ENCODE measurements around the gene GPRC5C. TPM values are rescaled to one million over a fixed set of nuclear protein-coding genes. Genes with fewer than 3 reads are reported as not detected.
"Not testable (repeated sequence)": the region's sequence is repeated elsewhere in the genome, so short reads cannot be mapped to it uniquely, and the experiment has no call there.

Gene GPRC5C
- total RNA-seq, 1 donor from 2014 or later: 70.4 TPM

DNA sequence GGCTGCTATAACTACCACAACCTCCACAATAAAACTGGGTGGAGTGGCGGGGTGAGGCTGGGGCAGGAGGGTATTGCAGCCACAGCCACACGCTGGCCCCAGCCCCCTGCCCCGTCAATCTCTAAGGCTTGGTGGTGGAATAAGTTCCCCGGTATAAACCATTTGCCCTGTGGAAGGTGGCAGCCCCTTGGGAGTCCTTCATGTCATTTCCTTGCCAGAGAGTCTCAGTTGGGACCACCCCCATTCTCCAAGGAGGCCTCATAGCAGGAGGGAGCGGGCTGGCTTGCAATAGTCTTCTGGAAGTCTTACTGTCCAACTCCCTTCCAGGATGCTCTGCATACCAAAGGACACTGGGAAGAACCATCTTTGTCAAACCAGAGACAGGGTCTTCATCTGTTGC is 54.0 kb downstream of the GPRC5C start:
- H3K27ac Mint-ChIP-seq (ENCODE audit: unreplicated experiment): no peak overlapping the region
- Histone ChIP-seq H3K27ac (ENCODE audit: low read depth, low read length) (no peak overlapping the region), H3K9me3 (ENCODE audit: insufficient read depth, low read depth, low read length) (no peaks in the 10 kb centered on the region), H4K20me1 (ENCODE audit: insufficient read depth, low read length) (no peaks in the 10 kb centered on the region), H3K4me1 (ENCODE audit: insufficient read depth, low read length) (no peaks in the 10 kb centered on the region), H2AFZ (ENCODE audit: low read depth, low read length) (no peak overlapping the region), H3K4me2 (ENCODE audit: low read length) (no peak overlapping the region), H3K27me3 (ENCODE audit: insufficient read depth, low read length) (peaks cover 3% of the 10 kb centered on the region), H3K36me3 (ENCODE audit: insufficient read depth, low read length) (no peaks in the 10 kb centered on the region), H3K79me2 (ENCODE audit: insufficient read depth, low read length) (no peaks in the 10 kb centered on the region), H3K4me3 (ENCODE audit: insufficient read depth, low read depth, low read length) (no peak overlapping the region), H3K9ac (ENCODE audit: low read length) (no peak overlapping the region)
- FAIRE-seq: no peak
- TF ChIP-seq EZH2 (IDR thresholded peaks at IDR 0.05; ENCODE audit: insufficient read depth, low read length): no peak
- TF ChIP-seq, protein P1, sequence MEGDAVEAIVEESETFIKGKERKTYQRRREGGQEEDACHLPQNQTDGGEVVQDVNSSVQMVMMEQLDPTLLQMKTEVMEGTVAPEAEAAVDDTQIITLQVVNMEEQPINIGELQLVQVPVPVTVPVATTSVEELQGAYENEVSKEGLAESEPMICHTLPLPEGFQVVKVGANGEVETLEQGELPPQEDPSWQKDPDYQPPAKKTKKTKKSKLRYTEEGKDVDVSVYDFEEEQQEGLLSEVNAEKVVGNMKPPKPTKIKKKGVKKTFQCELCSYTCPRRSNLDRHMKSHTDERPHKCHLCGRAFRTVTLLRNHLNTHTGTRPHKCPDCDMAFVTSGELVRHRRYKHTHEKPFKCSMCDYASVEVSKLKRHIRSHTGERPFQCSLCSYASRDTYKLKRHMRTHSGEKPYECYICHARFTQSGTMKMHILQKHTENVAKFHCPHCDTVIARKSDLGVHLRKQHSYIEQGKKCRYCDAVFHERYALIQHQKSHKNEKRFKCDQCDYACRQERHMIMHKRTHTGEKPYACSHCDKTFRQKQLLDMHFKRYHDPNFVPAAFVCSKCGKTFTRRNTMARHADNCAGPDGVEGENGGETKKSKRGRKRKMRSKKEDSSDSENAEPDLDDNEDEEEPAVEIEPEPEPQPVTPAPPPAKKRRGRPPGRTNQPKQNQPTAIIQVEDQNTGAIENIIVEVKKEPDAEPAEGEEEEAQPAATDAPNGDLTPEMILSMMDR (IDR thresholded peaks at IDR 0.05; ENCODE audit: insufficient read depth, low read depth, low read length): no peak
- peaks cover 60% of the 10 kb centered on the region for H3K27me3 Mint-ChIP-seq (ENCODE audit: low read depth, unreplicated experiment)
- DNase-seq (ENCODE audit: low read depth): no peak
- H3K4me3 Mint-ChIP-seq (ENCODE audit: unreplicated experiment): no peak overlapping the region
- peaks cover 2% of the 10 kb centered on the region for H3K9me3 Mint-ChIP-seq (ENCODE audit: unreplicated experiment)
- no peaks in the 10 kb centered on the region for H3K4me1 Mint-ChIP-seq (ENCODE audit: low read depth, unreplicated experiment)
- no peaks in the 10 kb centered on the region for H3K36me3 Mint-ChIP-seq (ENCODE audit: low read depth, unreplicated experiment)

- not testable (repeated sequence) for H3K36me3 ChIP-seq (ENCODE audit: insufficient read depth, low read length); H3K36me3 Mint-ChIP-seq (ENCODE audit: low read depth, unreplicated experiment); H3K9me3 ChIP-seq (ENCODE audit: insufficient read depth, low read depth, low read length); H2AFZ ChIP-seq (ENCODE audit: low read depth, low read length); H3K27ac ChIP-seq (ENCODE audit: low read depth, low read length); H3K4me3 Mint-ChIP-seq (ENCODE audit: unreplicated experiment); H3K9ac ChIP-seq (ENCODE audit: low read length); H3K4me1 ChIP-seq (ENCODE audit: insufficient read depth, low read length); H3K27ac Mint-ChIP-seq (ENCODE audit: unreplicated experiment); DNase-seq (ENCODE audit: low read depth); H3K9me3 Mint-ChIP-seq (ENCODE audit: unreplicated experiment); H3K4me1 Mint-ChIP-seq (ENCODE audit: low read depth, unreplicated experiment); H3K4me2 ChIP-seq (ENCODE audit: low read length); H3K27me3 ChIP-seq (ENCODE audit: insufficient read depth, low read length); H3K4me3 ChIP-seq (ENCODE audit: insufficient read depth, low read depth, low read length); FAIRE-seq; H3K79me2 ChIP-seq (ENCODE audit: insufficient read depth, low read length); H4K20me1 ChIP-seq (ENCODE audit: insufficient read depth, low read length)
- H3K27me3 Mint-ChIP-seq (ENCODE audit: low read depth, unreplicated experiment): peaks cover 42% of the 10 kb centered on the region
Measured at GRCh38 chr17:74488276-74488675, 56.4 kb downstream of the GPRC5C start.

DNA sequence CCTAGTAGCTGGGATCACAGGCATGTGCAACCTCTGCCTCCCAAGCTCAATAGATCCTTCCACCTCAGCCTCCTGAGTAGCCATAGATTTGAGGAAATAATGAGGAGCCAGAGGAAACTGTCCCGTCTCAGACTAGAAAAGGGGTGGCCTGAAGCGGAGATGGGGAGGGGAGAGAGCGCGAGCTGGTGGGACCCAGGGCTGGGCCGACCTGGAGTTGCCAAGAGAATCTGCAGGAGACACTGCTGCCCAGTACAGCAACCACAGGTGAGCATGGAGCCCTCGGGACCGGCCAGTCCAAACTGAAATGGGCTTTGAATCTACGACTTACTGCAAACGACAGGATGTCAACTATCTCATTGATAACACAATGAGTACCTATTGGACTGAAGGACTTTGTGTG is 58.8 kb downstream of the GPRC5C start:
- Mint-ChIP-seq H3K4me1 (ENCODE audit: low read depth, unreplicated experiment) (no peaks in the 10 kb centered on the region), H3K27me3 (ENCODE audit: low read depth, unreplicated experiment) (peaks cover 44% of the 10 kb centered on the region), H3K36me3 (ENCODE audit: low read depth, unreplicated experiment) (no peaks in the 10 kb centered on the region), H3K9me3 (ENCODE audit: unreplicated experiment) (peaks cover 2% of the 10 kb centered on the region), H3K4me3 (ENCODE audit: unreplicated experiment) (no peak overlapping the region), H3K27ac (ENCODE audit: unreplicated experiment) (no peak overlapping the region)
- Histone ChIP-seq H3K9ac (ENCODE audit: low read length) (no peak overlapping the region), H2AFZ (ENCODE audit: low read depth, low read length) (no peak overlapping the region), H3K27me3 (ENCODE audit: insufficient read depth, low read length) (no peaks in the 10 kb centered on the region), H3K4me1 (ENCODE audit: insufficient read depth, low read length) (no peaks in the 10 kb centered on the region), H3K9me3 (ENCODE audit: insufficient read depth, low read depth, low read length) (no peaks in the 10 kb centered on the region), H3K4me3 (ENCODE audit: insufficient read depth, low read depth, low read length) (no peak overlapping the region), H3K4me2 (ENCODE audit: low read length) (no peak overlapping the region), H3K36me3 (ENCODE audit: insufficient read depth, low read length) (no peaks in the 10 kb centered on the region), H4K20me1 (ENCODE audit: insufficient read depth, low read length) (no peaks in the 10 kb centered on the region), H3K79me2 (ENCODE audit: insufficient read depth, low read length) (no peaks in the 10 kb centered on the region), H3K27ac (ENCODE audit: low read depth, low read length) (no peak overlapping the region)
- no peak for TF ChIP-seq EZH2 (IDR thresholded peaks at IDR 0.05; ENCODE audit: insufficient read depth, low read length)
- TF ChIP-seq, protein P1 (IDR thresholded peaks at IDR 0.05; ENCODE audit: insufficient read depth, low read depth, low read length): no peak
- DNase-seq (ENCODE audit: low read depth) (no peak), FAIRE-seq (no peak)
